HK-2 (cell line): ENCODE data around the gene CRTAP.
"Not testable (repeated sequence)": the region's sequence is repeated elsewhere in the genome, so short reads cannot be mapped to it uniquely, and the experiment has no call there.

ENCODE experiments used
- DNase-seq: peaks from one replicate; pipeline ENCODE4 v3.0.0-alpha.2; 2018; ENCODE audit not compliant: unreplicated experiment

Gene CRTAP

GRCh38 chr3:33174095-33174494 lies 60.3 kb downstream of the CRTAP start:
- no peak for DNase-seq

- no peak for DNase-seq
Observed at GRCh38 chr3:33174711-33175414, 61.0 kb downstream of the CRTAP start.

GRCh38 chr3:33179132-33179531 lies 65.3 kb downstream of the CRTAP start:
- DNase-seq: no peak

- no peak for DNase-seq
Observed at GRCh38 chr3:33181229-33181628, 67.4 kb downstream of the CRTAP start.

GRCh38 chr3:33181641-33182040 lies 67.8 kb downstream of the CRTAP start:
- DNase-seq: not testable (repeated sequence)

GRCh38 chr3:33184863-33185262 lies 71.0 kb downstream of the CRTAP start:
- no peak for DNase-seq

- DNase-seq: no peak
Observed at GRCh38 chr3:33186524-33187367, 72.9 kb downstream of the CRTAP start.

GRCh38 chr3:33187368-33187634 lies 73.5 kb downstream of the CRTAP start:
- DNase-seq: no peak

- DNase-seq: no peak
Observed at GRCh38 chr3:33194303-33194702, 80.5 kb downstream of the CRTAP start.

- no peak for DNase-seq
Observed at GRCh38 chr3:33196538-33196937, 82.7 kb downstream of the CRTAP start.
